ENCODE results near the gene RANBP9.
A peak's percentile ranks its signal among the peaks of the same experiment; 100 is the strongest.

Gene RANBP9

GRCh38 chr6:13742961-13743735 is 31.5 kb upstream of the RANBP9 start:
- Mint-ChIP-seq H3K36me3 (ENCODE audit: low read depth) (no peaks in the 10 kb centered on the region), H3K27ac (no peak overlapping the region), H3K27me3 (ENCODE audit: low read depth) (no peaks in the 10 kb centered on the region), H3K9me3 (peaks cover 5% of the 10 kb centered on the region), H3K4me3 (no peak overlapping the region), H3K4me1 (no peaks in the 10 kb centered on the region)
- TF ChIP-seq CTCF (IDR thresholded peaks at IDR 0.05; ENCODE audit: unreplicated experiment in 3 of 3), result no peak

GRCh38 chr6:13741365-13741764 is 29.7 kb upstream of the RANBP9 start:
- no peaks in the 10 kb centered on the region for H3K36me3 Mint-ChIP-seq (ENCODE audit: low read depth)
- TF ChIP-seq CTCF (IDR thresholded peaks at IDR 0.05; ENCODE audit: unreplicated experiment in 3 of 3), result no peak
- H3K4me3 Mint-ChIP-seq, result no peak overlapping the region
- H3K27ac Mint-ChIP-seq, result no peak overlapping the region
- no peaks in the 10 kb centered on the region for H3K4me1 Mint-ChIP-seq
- H3K27me3 Mint-ChIP-seq (ENCODE audit: low read depth), result no peaks in the 10 kb centered on the region
- peaks cover 5% of the 10 kb centered on the region for H3K9me3 Mint-ChIP-seq

- H3K36me3 Mint-ChIP-seq (ENCODE audit: low read depth), result no peaks in the 10 kb centered on the region
- TF ChIP-seq CTCF (IDR thresholded peaks at IDR 0.05; ENCODE audit: unreplicated experiment in 3 of 3), result no peak
- peaks cover 18% of the 10 kb centered on the region for H3K4me1 Mint-ChIP-seq
- no peaks in the 10 kb centered on the region for H3K9me3 Mint-ChIP-seq
- no peak overlapping the region for H3K27ac Mint-ChIP-seq
- H3K27me3 Mint-ChIP-seq (ENCODE audit: low read depth), result peaks cover 3% of the 10 kb centered on the region
- no peak overlapping the region for H3K4me3 Mint-ChIP-seq
Observed at GRCh38 chr6:13735031-13735430, 23.4 kb upstream of the RANBP9 start.

- H3K36me3 Mint-ChIP-seq (ENCODE audit: low read depth), result no peaks in the 10 kb centered on the region
- H3K4me1 Mint-ChIP-seq, result peaks cover 18% of the 10 kb centered on the region
- H3K9me3 Mint-ChIP-seq, result no peaks in the 10 kb centered on the region
- H3K4me3 Mint-ChIP-seq, result peak overlapping the region; percentile 35 to 75 (median 72)
- no peak for TF ChIP-seq CTCF (IDR thresholded peaks at IDR 0.05; ENCODE audit: unreplicated experiment in 3 of 3)
- peak overlapping the region in 2 of 3 experiments; percentile 77 to 81 for H3K27ac Mint-ChIP-seq
- H3K27me3 Mint-ChIP-seq (ENCODE audit: low read depth), result peaks cover 3% of the 10 kb centered on the region
Observed at GRCh38 chr6:13733178-13733887, 21.7 kb upstream of the RANBP9 start.

- H3K36me3 Mint-ChIP-seq (ENCODE audit: low read depth), result no peaks in the 10 kb centered on the region
- H3K27me3 Mint-ChIP-seq (ENCODE audit: low read depth), result peaks cover 6% of the 10 kb centered on the region
- no peak overlapping the region for H3K27ac Mint-ChIP-seq
Observed at GRCh38 chr6:13730704-13731103, 19.1 kb upstream of the RANBP9 start.

More at GRCh38 chr6:13730704-13731103, 19.1 kb upstream of the RANBP9 start:
- Mint-ChIP-seq H3K9me3 (no peaks in the 10 kb centered on the region), H3K4me3 (no peak overlapping the region), H3K4me1 (peaks cover 15% of the 10 kb centered on the region)
- no peak for TF ChIP-seq CTCF (IDR thresholded peaks at IDR 0.05; ENCODE audit: unreplicated experiment in 3 of 3)
